Measurements from ENCODE around the gene AMOTL2. TPM values are rescaled to one million over a fixed set of nuclear protein-coding genes. Genes with fewer than 3 reads are reported as not detected.

Gene AMOTL2
- total RNA-seq, 4 donors from 2014 or later, result 54.5 to 99.0 (median 59.1) TPM

- intact Hi-C loops (cut with DNase I), result no loop called here
- H3K9me3 ChIP-seq, result peaks cover 0 to 4% (median 0%) of the 10 kb centered on the region in 3 donors
- DNase-seq, result no peak
- 29 to 33% methylated on average over 1 of the region's 1 CpG for WGBS, 2 donors
- H3K4me1 ChIP-seq, result peaks cover under 1 to 23% (median 4%) of the 10 kb centered on the region in 3 donors
- H3K36me3 ChIP-seq, result no peaks in the 10 kb centered on the region
- no peak overlapping the region for H3K4me3 ChIP-seq
- no peak for TF ChIP-seq CTCF (IDR thresholded peaks at IDR 0.05)
- no peak for TF ChIP-seq POLR2A (IDR thresholded peaks at IDR 0.05)
- H3K27me3 ChIP-seq, result no peaks in the 10 kb centered on the region
- no peak overlapping the region for H3K27ac ChIP-seq
These were observed 14.0 kb upstream of the AMOTL2 start for GRCh38 chr3:134388292-134388691.

GRCh38 chr3:134387293-134387692 lies 13.0 kb upstream of the AMOTL2 start:
- Histone ChIP-seq H3K4me3 (no peak overlapping the region), H3K9me3 (peaks cover 0 to 4% (median 0%) of the 10 kb centered on the region in 3 donors), H3K36me3 (no peaks in the 10 kb centered on the region), H3K4me1 (peaks cover under 1 to 25% (median 7%) of the 10 kb centered on the region in 3 donors), H3K27me3 (no peaks in the 10 kb centered on the region), H3K27ac (no peak overlapping the region)
- WGBS, 2 donors, result 79 to 82% methylated on average over 3 of the region's 3 CpGs
- TF ChIP-seq CTCF (IDR thresholded peaks at IDR 0.05) (no peak), POLR2A (IDR thresholded peaks at IDR 0.05) (no peak)
- DNase-seq, result no peak
- intact Hi-C loops (cut with DNase I), result no loop called here

- H3K27ac ChIP-seq, result no peak overlapping the region
- 93 to 94% methylated on average over 2 to 7 of the region's 7 CpGs for WGBS, 2 donors
- TF ChIP-seq CTCF (IDR thresholded peaks at IDR 0.05) (no peak), POLR2A (IDR thresholded peaks at IDR 0.05) (no peak)
- H3K27me3 ChIP-seq, result no peaks in the 10 kb centered on the region
- H3K4me3 ChIP-seq, result no peak overlapping the region
- peaks cover 10 to 41% (median 20%) of the 10 kb centered on the region in 3 donors for H3K4me1 ChIP-seq
- peaks cover 0 to 3% (median 0%) of the 10 kb centered on the region in 3 donors for H3K9me3 ChIP-seq
- intact Hi-C loops (cut with DNase I), result no loop called here
- DNase-seq, result no peak
- no peaks in the 10 kb centered on the region for H3K36me3 ChIP-seq
These were observed 10.7 kb upstream of the AMOTL2 start for GRCh38 chr3:134384963-134385362.

GRCh38 chr3:134381831-134382442 lies 7.7 kb upstream of the AMOTL2 start:
- Histone ChIP-seq H3K9me3 (no peaks in the 10 kb centered on the region), H3K36me3 (no peaks in the 10 kb centered on the region), H3K27me3 (no peaks in the 10 kb centered on the region), H3K4me1 (peaks cover 17 to 47% (median 23%) of the 10 kb centered on the region in 3 donors), H3K4me3 (peak overlapping the region in 1 of 4 donors; percentile 13), H3K27ac (peak overlapping the region; percentile 63 to 87 (median 82))
- TF ChIP-seq CTCF (IDR thresholded peaks at IDR 0.05) (no peak), POLR2A (IDR thresholded peaks at IDR 0.05) (no peak)
- 15 to 42% methylated on average over 4 to 5 of the region's 8 CpGs for WGBS, 2 donors
- no peak for DNase-seq
- intact Hi-C loops (cut with DNase I), result no loop called here

GRCh38 chr3:134381076-134381475 lies 6.8 kb upstream of the AMOTL2 start:
- H3K27ac ChIP-seq, result peak overlapping the region; percentile 63 to 87 (median 82)
- TF ChIP-seq POLR2A (IDR thresholded peaks at IDR 0.05) (no peak), CTCF (IDR thresholded peaks at IDR 0.05) (no peak)
- H3K4me3 ChIP-seq, result no peak overlapping the region
- H3K9me3 ChIP-seq, result no peaks in the 10 kb centered on the region
- DNase-seq, result no peak
- H3K4me1 ChIP-seq, result peaks cover 17 to 55% (median 31%) of the 10 kb centered on the region in 3 donors
- H3K36me3 ChIP-seq, result no peaks in the 10 kb centered on the region
- WGBS, 2 donors, result 15 to 25% methylated on average over 1 of the region's 1 CpG
- intact Hi-C loops (cut with DNase I), result no loop called here
- H3K27me3 ChIP-seq, result no peaks in the 10 kb centered on the region

Data from esophagus squamous epithelium (tissue), 5 donors.